Endothelial cell (in vitro differentiated cells): Measurements from ENCODE around the gene FAIM. TPM values are rescaled to one million over a fixed set of nuclear protein-coding genes. Genes with fewer than 3 reads are reported as not detected.
"Not testable (repeated sequence)": the region's sequence is repeated elsewhere in the genome, so short reads cannot be mapped to it uniquely, and the experiment has no call there.

Source experiments
- DNase-seq: peaks from one replicate; pipeline ENCODE4 v3.0.0; 2021; ENCODE audit warnings: low spot score
- H3K27ac Mint-ChIP-seq: one replicate; pipeline ENCODE4 v1.8.0; 2021; ENCODE audit warnings: mixed read lengths, inconsistent platforms; ENCODE audit not compliant: unreplicated experiment
- H3K27me3 Mint-ChIP-seq: one replicate; pipeline ENCODE4 v1.8.0; 2021; ENCODE audit warnings: mild to moderate bottlenecking, moderate library complexity, mixed read lengths, inconsistent platforms; ENCODE audit not compliant: unreplicated experiment
- H3K36me3 Mint-ChIP-seq: one replicate; pipeline ENCODE4 v1.8.0; 2021; ENCODE audit warnings: mild to moderate bottlenecking, low read depth, mixed read lengths, inconsistent platforms; ENCODE audit not compliant: unreplicated experiment
- H3K4me1 Mint-ChIP-seq: one replicate; pipeline ENCODE4 v1.8.0; 2021; ENCODE audit warnings: mild to moderate bottlenecking, mixed read lengths, inconsistent platforms; ENCODE audit not compliant: unreplicated experiment
- H3K4me3 Mint-ChIP-seq: one replicate; pipeline ENCODE4 v1.8.0; 2021; ENCODE audit warnings: mild to moderate bottlenecking, mixed read lengths, inconsistent platforms; ENCODE audit not compliant: unreplicated experiment
- H3K9me3 Mint-ChIP-seq: one replicate; pipeline ENCODE4 v1.8.0; 2021; ENCODE audit warnings: mixed read lengths, inconsistent platforms; ENCODE audit not compliant: unreplicated experiment
- long read RNA-seq: library from polyadenylated mRNA; unstranded; transcript quantifications from one replicate; pipeline ENCODE4 v2.0.0, GENCODE V29; 2020; ENCODE audit not compliant: unreplicated experiment
- total RNA-seq: library from RNA; stranded (reverse); fragmentation: NEBNext Ultra II Directional; extraction: Animal tissue kit (Norgen Biotek cat#: 25700); gene quantifications from one replicate; pipeline ENCODE4 v1.2.1, GENCODE V29; 2021; ENCODE audit not compliant: unreplicated experiment
- TF ChIP-seq, protein P1 (sequence below): fragments of 200-600 bp; sonication (generic); IDR thresholded peaks from one replicate; pipeline ENCODE4 v1.5.0; 2021; ENCODE audit warnings: antibody characterized with exemption; ENCODE audit not compliant: unreplicated experiment

FAIM gene, protein sequence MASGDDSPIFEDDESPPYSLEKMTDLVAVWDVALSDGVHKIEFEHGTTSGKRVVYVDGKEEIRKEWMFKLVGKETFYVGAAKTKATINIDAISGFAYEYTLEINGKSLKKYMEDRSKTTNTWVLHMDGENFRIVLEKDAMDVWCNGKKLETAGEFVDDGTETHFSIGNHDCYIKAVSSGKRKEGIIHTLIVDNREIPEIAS
- 5.5 TPM for total RNA-seq
- long read RNA-seq, partial matches to known transcripts = 0 of 4 reads
- long read RNA-seq, other reads (novel, unspliced or antisense) = 0 of 4 reads

DNA sequence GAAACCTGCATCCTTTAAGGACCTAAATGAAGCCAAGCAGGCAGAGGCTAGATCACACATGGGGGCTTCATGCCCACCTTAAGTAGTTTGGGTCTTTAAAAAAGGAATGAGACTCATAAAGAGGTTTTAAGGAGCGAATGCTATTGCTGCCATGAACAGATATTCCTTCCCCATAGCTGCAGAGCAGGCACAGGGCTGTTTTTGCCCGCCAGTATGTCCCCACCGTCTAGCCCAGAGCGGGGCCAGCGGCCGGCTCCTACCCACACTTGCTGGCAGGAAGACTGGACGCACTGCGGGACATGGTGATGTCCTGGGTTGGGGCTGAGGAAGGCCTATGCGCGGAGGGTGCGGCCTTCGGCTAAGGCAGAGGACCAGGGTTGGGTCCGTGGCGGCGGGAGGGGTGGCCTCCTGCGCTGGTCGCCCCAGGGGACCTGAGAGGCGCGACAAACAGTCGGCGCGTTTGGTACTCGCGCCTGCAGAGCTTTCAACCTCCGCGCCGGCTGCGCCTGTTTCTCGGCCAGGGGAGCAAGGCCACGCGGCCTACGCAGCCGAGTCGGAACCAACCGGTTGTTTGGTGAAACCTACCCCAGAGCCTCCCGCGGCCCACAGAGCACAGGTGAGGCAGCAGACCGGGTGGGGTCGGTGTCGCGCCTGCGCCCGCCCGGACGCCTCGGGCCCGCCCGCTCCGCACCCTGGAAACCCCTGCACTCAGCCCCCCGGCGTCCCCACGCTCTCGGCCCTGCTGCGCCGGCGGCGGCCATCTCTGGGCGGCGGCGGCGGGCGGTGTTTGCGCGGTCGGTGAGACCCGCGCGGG, at the start of gene FAIM:
Gene FAIM (plus strand): TSS at position 450 of the 814 bp plus-strand sequence. CDS start 10,956 bp downstream, outside the sequence.
- DNase-seq = peak; percentile 55
- H3K27me3 Mint-ChIP-seq = peaks cover 9% of the 10 kb centered on the region
- peaks cover 14% of the 10 kb centered on the region for H3K36me3 Mint-ChIP-seq
- peak within 1 kb of the TSS; percentile 98 for H3K4me3 Mint-ChIP-seq
- TF ChIP-seq, protein P1, sequence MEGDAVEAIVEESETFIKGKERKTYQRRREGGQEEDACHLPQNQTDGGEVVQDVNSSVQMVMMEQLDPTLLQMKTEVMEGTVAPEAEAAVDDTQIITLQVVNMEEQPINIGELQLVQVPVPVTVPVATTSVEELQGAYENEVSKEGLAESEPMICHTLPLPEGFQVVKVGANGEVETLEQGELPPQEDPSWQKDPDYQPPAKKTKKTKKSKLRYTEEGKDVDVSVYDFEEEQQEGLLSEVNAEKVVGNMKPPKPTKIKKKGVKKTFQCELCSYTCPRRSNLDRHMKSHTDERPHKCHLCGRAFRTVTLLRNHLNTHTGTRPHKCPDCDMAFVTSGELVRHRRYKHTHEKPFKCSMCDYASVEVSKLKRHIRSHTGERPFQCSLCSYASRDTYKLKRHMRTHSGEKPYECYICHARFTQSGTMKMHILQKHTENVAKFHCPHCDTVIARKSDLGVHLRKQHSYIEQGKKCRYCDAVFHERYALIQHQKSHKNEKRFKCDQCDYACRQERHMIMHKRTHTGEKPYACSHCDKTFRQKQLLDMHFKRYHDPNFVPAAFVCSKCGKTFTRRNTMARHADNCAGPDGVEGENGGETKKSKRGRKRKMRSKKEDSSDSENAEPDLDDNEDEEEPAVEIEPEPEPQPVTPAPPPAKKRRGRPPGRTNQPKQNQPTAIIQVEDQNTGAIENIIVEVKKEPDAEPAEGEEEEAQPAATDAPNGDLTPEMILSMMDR = no peak
- H3K4me1 Mint-ChIP-seq = peaks cover 8% of the 10 kb centered on the region
- peaks cover 10% of the 10 kb centered on the region for H3K9me3 Mint-ChIP-seq
- H3K27ac Mint-ChIP-seq = peak within 1 kb of the TSS; percentile 94

DNA sequence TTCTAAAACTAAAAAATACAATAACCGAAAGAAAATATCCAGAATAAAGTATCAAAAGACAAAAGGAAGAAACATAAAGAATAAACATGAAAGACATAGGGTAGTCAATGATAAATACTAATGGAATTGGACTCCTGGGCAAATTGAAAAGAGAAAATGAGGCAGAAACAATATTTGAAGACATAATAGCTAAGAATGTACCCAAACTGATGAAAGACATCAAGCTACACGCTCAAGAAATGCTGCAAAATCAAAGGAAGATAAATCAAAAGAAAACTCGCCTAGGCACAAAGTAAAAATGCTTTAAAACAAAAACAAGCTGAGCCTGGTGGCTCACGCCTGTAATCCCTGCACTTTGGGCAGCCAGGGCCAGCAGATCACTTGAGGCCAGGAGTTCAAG, 49.4 kb upstream of the FAIM start:
- H3K4me3 Mint-ChIP-seq = no peak overlapping the region
- no peaks in the 10 kb centered on the region for H3K4me1 Mint-ChIP-seq
- peaks cover 6% of the 10 kb centered on the region for H3K27me3 Mint-ChIP-seq
- DNase-seq = no peak
- H3K9me3 Mint-ChIP-seq = peaks cover 3% of the 10 kb centered on the region
- H3K36me3 Mint-ChIP-seq = peaks cover 20% of the 10 kb centered on the region
- TF ChIP-seq, protein P1 = no peak
- peak overlapping the region; percentile 27 for H3K27ac Mint-ChIP-seq

DNA sequence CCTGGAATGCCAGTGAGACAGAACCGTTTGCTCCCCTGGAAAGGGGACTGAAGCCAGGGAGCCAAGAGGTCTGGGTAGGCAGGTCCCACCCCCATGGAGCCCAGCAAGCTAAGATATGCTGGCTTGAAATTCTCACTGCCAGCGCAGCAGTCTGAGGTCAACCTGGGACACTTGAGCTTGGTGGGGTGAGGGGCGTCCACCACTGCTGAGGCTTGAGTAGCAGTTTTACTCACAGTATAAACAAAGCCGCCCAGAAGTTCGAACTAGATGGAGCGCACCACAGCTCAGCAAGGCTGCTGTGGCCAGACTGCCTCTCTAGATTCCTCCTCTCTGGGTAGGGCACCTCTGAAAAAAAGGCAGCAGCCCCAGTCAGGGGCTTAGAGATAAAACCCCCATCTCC, 48.1 kb upstream of the FAIM start:
- TF ChIP-seq, protein P1 = no peak
- H3K9me3 Mint-ChIP-seq = peaks cover 3% of the 10 kb centered on the region
- peaks cover 6% of the 10 kb centered on the region for H3K27me3 Mint-ChIP-seq
- H3K4me1 Mint-ChIP-seq = peaks cover 7% of the 10 kb centered on the region
- DNase-seq = no peak
- H3K36me3 Mint-ChIP-seq = peaks cover 16% of the 10 kb centered on the region
- H3K27ac Mint-ChIP-seq = no peak overlapping the region
- H3K4me3 Mint-ChIP-seq = no peak overlapping the region

DNA sequence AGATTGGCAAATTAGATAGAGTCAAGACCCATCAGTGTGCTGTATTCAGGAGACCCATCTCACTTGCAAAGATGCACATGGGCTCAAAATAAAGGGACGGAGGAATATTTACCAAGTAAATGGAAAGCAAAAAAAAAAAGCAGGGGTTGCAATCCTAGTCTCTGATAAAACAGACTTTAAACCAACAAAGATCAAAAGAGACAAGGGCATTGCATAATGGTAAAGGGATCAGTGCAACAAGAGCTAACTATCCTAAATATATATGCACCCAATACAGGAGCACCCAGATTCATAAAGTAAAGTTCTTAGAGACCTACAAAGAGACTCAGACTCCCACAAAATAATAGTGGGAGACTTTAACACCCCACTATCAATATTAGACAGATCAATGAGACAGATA, 45.7 kb upstream of the FAIM start:
- not testable (repeated sequence) for H3K27ac Mint-ChIP-seq, DNase-seq, H3K4me1 Mint-ChIP-seq, H3K4me3 Mint-ChIP-seq, H3K27me3 Mint-ChIP-seq, H3K9me3 Mint-ChIP-seq
- H3K36me3 Mint-ChIP-seq = peaks cover 11% of the 10 kb centered on the region

DNA sequence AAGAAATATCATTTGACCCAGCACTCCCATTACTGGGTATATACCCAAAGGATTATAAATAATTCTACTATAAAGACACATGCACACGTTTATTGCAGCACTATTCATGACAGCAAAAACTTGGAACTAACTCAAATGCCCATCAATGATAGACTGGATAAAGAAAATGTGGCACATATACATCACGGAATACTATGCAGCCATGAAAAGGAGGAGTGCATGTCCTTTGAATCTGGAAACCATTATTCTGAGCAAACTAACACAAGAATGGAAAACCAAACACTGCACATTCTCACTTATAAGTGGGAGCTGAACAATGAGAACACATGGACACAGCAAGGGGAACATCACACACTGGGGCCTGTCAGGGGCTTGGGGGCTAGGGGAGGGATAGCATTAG, 42.3 kb upstream of the FAIM start:
- not testable (repeated sequence) for DNase-seq, H3K36me3 Mint-ChIP-seq, H3K27ac Mint-ChIP-seq, H3K9me3 Mint-ChIP-seq, H3K4me1 Mint-ChIP-seq, H3K4me3 Mint-ChIP-seq, H3K27me3 Mint-ChIP-seq

DNA sequence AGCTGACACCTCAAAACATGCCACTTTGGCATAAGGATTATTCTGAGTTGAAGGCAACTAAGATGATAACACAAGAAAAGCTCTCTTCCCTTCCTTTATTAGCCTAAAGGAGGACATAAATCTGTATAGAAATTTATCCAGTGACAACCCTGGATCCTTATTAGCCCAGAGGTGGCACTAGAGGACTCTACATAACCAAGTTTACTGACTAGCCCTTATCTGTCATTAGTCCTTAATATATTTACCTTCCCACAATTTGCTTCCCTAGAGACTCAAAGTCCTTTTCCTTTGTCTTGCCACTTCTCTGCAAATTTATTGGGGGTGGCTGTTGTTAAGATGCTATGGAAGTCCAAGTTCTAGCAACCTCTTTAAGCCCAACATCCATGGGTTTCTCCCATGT, 41.2 kb upstream of the FAIM start:
- no peaks in the 10 kb centered on the region for H3K9me3 Mint-ChIP-seq
- no peak for DNase-seq
- H3K27me3 Mint-ChIP-seq = peaks cover 3% of the 10 kb centered on the region
- TF ChIP-seq, protein P1 = no peak
- no peak overlapping the region for H3K4me3 Mint-ChIP-seq
- H3K4me1 Mint-ChIP-seq = peaks cover 7% of the 10 kb centered on the region
- H3K36me3 Mint-ChIP-seq = no peaks in the 10 kb centered on the region
- no peak overlapping the region for H3K27ac Mint-ChIP-seq
